HG02763 (cell line): ENCODE data around the gene WDR13.
"Not testable (repeated sequence)": the region's sequence is repeated elsewhere in the genome, so short reads cannot be mapped to it uniquely, and the experiment has no call there.

Experiments used
- ATAC-seq: cut with Tn5 transposase; IDR thresholded peaks from one replicate; pipeline ENCODE4 v1.9.1; 2021; ENCODE audit warnings: mild to moderate bottlenecking, moderate library complexity; ENCODE audit not compliant: unreplicated experiment

WDR13 gene

DNA sequence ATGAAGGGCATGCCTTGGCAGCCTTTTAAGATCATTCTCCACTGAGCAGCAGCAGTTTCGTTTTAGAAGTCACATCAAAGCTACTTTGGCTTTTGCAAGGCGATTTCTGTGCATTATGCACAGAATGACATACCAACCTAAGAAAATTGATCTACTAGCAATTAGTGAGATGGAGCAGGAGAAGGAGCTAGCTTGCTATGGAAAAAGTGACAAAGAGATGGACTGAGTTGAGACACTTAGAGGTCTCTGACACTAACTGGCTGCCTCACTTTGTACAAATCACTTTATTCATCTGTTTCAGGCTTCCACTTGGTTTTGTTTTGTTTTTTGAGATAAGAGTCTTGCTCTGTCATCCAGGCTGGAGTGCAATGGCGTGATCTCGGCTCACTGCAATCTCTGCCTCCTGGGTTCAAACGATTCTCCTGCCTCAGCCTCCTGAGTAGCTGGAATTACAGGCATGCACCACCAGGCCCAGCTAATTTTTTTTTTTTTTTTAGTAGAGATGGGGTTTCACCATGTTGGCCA is 54.8 kb downstream of the WDR13 start:
- not testable (repeated sequence) for ATAC-seq

GRCh38 chrX:48654746-48655145 is 57.5 kb downstream of the WDR13 start:
- not testable (repeated sequence) for ATAC-seq
